NCI-H2227 (cell line): Measurements from ENCODE around the gene SLITRK2.

Experiments
- DNase-seq: peaks from one replicate; lab custom pipeline; 2025; ENCODE audit not compliant: unreplicated experiment; lab: John Stamatoyannopoulos, UW

SLITRK2 gene

DNA sequence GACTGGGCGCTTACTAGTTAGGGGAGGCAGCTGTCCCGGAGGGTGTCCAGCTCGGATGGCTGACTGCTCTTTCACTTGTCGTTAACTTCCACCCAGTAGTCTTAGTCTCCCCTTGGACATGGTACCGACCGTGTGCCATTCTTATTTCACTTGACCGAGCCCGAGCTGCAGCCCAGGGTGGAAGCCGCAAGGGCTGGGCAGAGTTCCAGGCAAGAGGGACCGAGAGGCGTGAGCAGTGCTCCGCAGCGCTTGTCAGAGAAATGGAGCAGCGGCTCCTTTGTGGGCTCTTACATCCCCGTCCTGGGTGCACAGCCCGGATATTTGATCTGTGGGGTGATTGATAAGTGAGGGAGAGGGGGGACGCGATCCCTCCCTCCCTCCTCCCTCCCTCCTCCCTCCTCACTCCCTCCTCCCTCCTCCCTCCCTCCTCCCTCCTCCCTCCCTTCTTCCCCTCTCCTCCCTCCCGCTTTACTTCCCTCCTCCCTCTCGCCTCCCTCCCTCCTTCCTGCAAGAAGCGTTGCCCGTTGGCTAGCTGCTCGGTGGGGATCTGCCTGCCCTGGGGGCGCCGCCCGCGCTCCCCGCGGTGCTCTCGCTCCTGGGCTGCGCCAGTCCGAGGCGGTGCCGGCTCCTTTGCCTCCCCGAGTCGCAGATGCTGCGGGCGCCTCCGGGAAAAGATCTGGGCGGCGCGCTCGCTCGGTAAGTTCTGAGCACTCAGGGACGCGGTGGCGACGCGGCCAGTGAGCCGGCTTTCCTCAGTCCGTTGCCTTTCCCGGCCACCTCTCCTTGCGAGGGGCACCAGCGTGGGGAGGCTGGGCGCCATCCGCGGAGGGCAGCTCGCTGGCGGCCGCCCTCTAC lies at the start of gene SLITRK2:
SLITRK2 (plus strand) TSS at position 499 of the 855 bp plus-strand sequence. CDS start 4,597 bp downstream, outside the sequence.
- peak; percentile 17 for DNase-seq

DNA sequence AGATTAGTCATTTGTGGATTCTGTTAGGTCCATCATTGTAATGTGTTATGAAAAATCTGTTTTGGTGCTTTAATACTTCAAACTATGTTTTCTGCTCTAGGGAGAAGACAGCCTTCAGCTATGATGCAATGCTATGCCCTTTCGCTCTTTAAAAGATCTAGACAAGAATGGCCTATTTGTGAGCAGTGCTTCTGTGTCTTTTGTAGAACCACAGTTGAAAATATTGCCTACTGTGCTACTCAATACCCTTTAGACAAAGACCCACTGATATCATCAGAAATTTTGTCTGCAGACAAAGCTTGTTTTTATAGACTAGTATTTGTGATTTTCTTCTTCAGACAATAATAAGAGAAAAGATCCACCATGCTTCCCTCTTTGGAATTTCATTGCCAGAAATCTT lies 44.6 kb upstream of the SLITRK2 start:
- no peak for DNase-seq

DNA sequence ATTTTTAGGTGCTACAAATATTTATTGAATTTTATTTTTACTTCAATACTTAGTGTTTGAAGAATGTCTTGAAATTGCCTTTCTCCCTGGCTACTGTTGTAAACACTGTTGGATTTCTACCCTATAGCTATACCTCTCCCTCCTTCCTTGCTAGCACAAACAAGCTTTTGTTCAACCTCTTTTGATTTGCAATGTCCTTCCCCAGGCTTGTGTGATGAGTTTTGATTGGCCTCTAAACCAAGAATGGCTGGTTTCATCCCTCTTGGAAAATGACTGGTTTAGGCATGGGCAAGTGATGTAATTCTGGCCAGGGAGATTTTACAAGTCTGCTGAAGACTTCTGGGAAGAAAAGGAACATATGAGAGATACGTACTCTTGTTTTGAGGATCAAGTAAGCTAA lies 25.3 kb upstream of the SLITRK2 start:
- no peak for DNase-seq

DNA sequence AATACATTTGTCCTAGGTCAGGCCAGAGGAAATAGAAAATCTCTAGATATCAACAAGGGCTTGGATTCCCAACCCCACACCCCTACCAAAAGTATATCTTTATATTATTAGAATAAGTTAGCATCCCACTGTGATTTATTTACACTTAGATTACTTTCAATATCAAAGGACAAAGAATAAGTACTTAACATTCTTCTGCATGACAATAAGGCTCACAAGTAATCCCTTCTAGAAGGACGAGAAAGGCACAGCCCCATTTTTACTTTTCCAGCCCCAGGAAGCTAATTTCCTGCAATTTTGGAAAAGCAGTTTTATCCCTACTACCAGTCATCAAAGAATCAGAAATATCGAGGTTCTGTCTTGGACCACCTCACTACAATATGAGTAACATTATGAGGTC lies 14.1 kb upstream of the SLITRK2 start:
- no peak for DNase-seq

- DNase-seq, result no peak
Observed at GRCh38 chrX:145813081-145813480, 4.5 kb upstream of the SLITRK2 start.

DNA sequence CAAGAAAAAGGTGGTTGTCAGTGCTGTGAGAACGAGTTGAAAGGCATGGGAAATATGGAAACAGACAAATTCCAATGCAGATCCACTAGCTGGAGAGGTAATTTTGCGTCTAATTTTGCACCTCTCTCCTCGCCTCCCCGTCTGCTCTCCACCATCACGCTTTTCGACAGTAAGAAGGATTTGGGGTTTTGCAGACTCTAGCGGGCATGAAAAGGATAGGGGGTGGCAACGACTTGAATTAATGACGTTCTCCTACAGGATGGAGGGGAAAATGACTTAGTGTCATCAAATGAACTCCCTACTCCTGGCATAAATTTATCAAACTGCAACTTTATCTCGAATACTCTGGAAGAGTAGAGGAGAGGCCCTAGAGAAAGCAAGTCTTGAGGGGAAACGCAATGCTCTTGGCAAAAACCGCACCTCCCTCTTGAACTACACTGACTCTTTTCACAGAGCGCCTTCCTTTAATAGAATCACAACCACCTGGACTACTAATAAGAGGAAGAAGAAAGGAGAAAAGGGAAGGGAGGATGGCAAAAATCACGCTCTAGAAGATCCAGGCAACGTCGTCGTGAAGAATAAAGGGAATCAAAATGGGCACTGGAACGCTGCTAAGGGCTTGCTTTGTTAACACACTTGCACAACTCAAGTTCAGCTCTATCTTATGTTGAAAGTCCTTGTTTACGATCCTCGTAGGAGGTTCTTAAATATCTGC lies 871 bp upstream of the SLITRK2 start:
- no peak for DNase-seq

DNA sequence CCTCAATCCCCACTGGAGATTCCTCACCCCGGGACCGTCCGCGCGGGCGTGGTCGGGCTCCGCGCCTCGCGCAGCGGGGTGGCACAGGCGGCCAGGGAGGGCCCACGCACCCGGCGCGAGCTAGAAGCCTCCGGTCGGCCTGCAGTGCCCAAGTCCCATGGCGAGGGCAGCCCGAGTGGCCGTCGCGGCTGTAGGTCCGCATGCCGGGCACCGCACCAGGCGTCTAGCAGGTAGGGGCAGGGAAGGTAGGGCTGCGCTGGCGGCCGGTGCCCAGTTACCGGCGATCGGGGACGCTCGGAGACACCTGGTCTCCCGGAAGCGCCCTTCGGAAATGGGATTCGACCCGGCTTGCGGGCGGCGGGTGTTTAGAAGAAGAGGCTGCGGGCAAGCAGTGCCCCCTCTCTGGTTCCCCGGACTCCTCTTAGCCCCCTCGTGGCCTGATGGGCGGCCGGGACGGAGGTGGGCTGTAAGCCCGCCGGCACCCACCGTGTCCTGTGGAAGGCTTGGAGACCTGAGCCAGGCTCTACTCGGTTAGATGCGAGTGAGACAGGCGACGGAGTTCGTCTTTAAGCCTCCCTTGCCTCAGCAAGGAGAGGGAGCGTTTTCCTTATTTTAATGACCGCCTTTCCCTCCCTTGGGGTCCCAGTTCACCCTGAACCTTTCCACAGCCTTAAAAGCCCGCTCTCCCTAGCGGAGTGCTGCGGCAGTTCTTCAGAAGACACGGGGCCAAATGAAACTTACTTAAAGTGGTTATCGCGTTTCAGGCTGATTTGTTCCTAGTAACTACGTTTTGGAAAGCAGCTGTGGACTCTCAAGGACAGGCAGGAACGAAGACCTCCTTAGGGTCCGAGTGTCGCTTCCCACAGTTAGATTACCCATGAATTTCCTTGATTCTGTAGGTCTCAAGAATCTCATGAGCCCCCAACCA lies 821 bp downstream of the SLITRK2 start:
- DNase-seq, result no peak

DNA sequence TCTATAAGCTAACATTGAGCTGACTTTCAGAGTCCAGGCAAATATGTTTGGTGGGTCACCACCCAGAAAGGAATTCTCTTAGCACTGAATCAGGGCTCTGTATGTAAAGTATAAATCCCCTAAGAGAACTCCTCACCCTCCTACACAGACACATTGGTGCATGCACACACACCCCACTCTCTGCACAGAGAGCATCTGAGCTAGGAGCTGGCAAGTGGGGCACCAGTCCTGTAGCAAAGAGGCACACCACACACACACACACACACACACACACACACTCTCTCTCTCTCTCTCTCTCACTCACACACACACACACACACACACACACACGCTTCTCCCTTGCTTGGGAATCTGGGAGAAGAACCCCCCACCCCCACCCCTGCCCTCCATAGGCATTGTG lies 3.2 kb downstream of the SLITRK2 start:
- no peak for DNase-seq

DNA sequence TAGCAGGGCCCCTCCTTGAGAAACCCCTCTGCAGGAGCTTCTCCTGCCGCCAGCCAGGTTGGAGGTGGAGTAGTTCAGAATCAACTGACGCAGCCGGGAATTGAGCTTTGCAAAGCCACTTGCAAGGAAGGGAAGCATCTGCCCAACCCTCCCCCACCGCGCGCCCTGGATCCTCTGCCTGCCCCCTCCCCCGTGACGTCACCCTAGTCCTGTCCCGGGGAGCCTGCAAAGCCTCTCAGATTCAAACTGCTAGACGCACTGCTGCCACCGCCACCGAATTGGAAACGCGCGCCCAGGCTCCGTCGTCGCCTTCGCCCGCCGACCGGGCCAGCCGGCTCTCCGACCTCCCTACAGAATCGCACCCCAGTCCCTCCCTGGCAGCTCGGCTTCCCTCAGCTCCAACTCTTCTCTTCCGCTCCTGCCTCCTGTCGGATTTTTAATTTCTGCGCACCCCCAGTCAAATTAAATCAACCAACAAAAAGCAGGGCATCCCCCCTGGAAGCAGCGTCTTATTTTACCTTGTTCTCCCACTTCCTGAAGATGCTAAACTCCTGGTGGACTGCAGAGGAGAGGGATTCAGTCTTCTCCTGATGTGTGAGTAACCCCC lies 3.8 kb downstream of the SLITRK2 start:
- DNase-seq, result peak; percentile 28

DNA sequence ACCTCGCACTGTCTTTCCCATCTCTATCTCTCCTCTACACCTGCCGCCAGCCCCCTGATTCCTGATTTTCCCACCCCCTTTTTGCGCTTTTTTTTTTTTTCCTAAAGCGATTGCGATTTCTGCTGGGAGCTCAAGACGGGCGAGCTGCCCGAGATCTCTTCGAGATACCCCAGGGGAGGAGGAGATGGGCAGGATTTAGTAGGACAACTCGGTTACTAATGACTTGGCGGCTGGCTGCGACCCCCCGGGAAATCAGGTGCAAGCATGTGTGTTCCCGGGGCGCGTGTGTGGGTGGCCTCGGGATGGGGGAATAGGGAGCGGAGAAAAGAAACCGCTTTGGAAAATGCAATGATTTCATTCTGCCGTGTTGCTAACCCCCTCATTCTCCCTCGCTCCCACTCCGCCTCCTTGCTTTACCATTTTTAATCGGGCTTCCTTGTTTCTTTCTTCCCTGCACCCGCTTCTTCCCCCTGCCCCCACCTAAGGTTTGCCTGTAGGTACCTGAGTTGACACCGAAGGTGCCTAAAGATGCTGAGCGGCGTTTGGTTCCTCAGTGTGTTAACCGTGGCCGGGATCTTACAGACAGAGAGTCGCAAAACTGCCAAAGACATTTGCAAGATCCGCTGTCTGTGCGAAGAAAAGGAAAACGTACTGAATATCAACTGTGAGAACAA lies 4.4 kb downstream of the SLITRK2 start:
- DNase-seq, result no peak

DNA sequence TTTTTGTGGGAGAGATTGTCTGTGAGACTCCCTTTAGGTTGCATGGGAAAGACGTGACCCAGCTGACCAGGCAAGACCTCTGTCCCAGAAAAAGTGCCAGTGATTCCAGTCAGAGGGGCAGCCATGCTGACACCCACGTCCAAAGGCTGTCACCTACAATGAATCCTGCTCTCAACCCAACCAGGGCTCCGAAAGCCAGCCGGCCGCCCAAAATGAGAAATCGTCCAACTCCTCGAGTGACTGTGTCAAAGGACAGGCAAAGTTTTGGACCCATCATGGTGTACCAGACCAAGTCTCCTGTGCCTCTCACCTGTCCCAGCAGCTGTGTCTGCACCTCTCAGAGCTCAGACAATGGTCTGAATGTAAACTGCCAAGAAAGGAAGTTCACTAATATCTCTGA lies 5.5 kb downstream of the SLITRK2 start:
- DNase-seq, result no peak

DNA sequence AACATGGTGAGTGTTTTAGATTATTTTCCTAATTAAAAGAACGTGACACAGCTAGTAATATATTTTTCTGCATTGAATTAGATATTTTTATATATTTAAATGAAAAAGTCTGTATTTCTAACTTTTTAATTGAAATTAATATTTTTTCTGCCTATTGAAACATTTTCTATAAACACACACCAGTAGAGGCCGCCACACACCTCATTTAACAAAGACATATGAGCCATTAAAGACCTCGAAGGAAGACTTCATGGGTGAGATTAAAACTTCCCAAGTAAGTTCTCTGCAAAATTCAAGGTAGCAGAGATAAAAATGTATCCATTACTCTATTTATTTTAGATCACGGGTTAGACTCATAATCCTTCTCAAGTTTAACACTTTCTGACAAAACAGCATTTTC lies 8.3 kb downstream of the SLITRK2 start:
- DNase-seq, result peak; percentile 10

GRCh38 chrX:145826466-145826865 lies 8.8 kb downstream of the SLITRK2 start:
- no peak for DNase-seq

DNA sequence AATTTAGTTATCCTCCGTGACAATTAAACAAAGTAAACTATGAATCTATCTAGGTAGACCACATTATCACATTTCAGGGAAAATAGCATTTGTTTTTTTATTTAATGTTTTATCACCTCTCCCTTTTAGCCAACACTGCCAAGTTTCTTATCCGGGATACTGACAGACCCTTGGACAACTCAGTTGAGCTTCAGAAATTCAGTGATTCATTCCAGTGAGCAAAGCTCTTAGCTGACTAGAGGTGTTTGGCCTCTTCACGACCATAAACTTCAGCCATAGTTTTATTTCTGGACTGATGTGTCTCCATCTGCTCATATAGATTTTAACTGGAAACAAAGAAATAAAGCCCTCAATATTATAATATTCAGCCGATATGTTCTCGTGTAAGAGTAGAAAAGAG lies 15.2 kb downstream of the SLITRK2 start:
- no peak for DNase-seq

DNA sequence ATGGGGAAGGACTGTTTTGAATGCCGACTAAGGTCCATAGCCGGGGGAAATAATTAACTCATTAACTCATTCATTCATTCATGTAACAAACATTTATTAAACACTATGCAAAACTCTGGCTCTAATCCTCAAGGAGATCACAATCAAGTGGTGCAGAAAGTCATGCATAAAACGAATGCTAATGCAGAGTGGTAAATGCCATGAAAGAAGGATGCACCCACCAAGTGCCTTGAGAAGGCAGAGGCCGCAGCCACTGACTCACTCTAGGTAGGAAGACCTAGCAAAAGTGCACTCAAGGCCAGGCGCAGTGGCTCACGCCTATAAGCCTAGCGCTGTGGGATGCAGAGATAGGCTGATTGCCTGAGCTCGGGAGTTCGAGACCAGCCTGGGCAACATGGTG lies 22.9 kb downstream of the SLITRK2 start:
- no peak for DNase-seq

GRCh38 chrX:145843146-145843904 lies 25.7 kb downstream of the SLITRK2 start:
- peak; percentile 3 for DNase-seq

- DNase-seq, result no peak
Observed at GRCh38 chrX:145844886-145845285, 27.3 kb downstream of the SLITRK2 start.

DNA sequence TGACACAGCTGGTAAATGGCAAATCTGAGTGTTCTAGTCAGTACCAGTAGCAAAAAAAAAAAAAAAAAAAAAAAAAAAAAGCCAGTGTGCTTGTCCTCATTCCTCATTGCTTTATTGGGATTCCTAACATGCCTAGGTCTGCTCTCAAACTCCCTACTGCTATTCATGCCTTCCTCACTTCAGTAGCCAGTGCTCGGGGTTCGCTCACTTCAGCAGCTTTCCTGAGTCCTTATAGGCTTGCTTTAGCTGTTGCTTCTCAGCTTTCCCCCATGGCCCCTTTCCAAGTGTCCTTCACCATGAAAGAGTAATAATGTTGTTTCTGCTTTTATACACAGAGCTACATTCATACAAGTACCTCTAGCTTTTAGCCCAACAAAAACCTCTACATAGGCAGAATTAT lies 30.8 kb downstream of the SLITRK2 start:
- DNase-seq, result no peak

GRCh38 chrX:145848857-145849256 lies 31.2 kb downstream of the SLITRK2 start:
- DNase-seq, result no peak

DNA sequence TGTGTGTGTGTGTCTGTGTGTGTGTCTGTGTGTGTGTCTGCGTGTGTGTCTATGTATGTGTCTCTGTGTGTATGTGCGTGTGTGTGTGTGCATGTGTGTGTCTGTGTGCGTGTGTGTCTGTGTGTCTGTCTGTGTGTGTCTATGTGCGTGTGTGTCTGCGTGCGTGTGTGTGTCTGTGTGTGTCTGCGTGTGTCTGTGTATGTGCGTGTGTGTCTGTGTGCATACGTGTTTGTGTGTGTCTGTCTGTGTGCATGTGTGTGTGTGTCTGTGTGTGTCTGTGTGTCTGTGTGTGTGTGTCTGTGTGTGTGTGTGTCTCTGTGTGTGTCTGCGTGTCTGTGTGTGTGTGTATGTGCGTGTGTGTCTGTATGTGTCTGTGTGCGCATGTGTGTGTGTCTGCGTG lies 35.6 kb downstream of the SLITRK2 start:
- no peak for DNase-seq
